Endothelial cell of umbilical vein (primary cell): ENCODE data around the gene GCNT2.

ENCODE experiments used
- CTCF ChIP-seq, 2 donors: IDR thresholded peaks; 1 replicate in 1 of 2; 2 replicates in 1 of 2; pipeline ENCODE4 v1.5.1; 2011; ENCODE audit warnings: low read length in 2 of 2, mild to moderate bottlenecking in 2 of 2, moderate library complexity in 2 of 2, control low read depth in 1 of 2, inconsistent platforms in 1 of 2, low read depth in 1 of 2; ENCODE audit not compliant: insufficient read depth in 1 of 2; ENCODE audit errors: extremely low read depth in 1 of 2
- EZH2 ChIP-seq: IDR thresholded peaks from 2 replicates; pipeline ENCODE4 v1.6.1; 2012; ENCODE audit warnings: borderline replicate concordance, low read depth, mild to moderate bottlenecking, moderate library complexity, low read length, inconsistent platforms; ENCODE audit not compliant: severe bottlenecking
- POLR2A ChIP-seq: IDR thresholded peaks from 2 replicates; pipeline ENCODE4 v1.6.1; 2012; ENCODE audit warnings: low read depth, mild to moderate bottlenecking, control low read depth, low read length
- POLR2AphosphoS5 ChIP-seq: IDR thresholded peaks from 2 replicates; pipeline ENCODE4 v1.6.1; 2012; ENCODE audit warnings: low read depth, mild to moderate bottlenecking, control low read depth, low read length, moderate library complexity; ENCODE audit not compliant: insufficient read depth

DNA sequence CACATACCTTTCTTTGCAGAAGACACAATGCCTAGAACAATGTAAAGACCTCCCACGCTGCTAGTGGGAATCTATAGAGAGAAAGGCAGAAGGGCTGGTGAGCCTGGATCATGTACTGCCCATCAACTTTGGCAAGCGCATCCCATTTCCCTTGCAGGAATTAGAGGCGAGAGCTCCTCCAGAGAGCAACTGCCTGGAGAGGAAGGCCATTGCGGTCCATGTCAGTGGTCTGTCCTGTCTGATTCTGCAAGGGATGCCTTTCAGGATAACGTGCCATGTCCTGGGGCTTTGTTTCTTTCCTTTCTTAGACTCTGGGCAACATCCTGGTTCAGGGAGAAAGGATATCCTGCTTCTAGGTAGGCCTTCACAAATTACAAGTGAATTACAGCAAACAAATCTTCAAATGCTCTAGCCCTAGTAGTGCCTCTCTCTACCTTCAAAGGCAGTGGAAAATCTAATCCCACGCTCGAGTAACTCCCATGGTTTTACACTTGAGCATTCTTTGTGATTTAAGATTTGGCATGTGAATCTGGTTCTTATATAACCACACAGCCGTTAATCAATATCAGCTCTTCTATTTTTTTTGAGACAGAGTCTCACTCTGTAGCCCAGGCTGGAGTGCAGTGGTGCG lies 38.5 kb downstream of the GCNT2 start:
- TF ChIP-seq POLR2A (no peak), EZH2 (no peak), CTCF (IDR thresholded peaks at IDR 0.05; ENCODE audit: extremely low read depth in 1 of 2, insufficient read depth in 1 of 2, low read depth in 1 of 2, low read length in 2 of 2) (no peak), POLR2AphosphoS5 (no peak)
